ENCODE results near the gene OS9. TPM values are rescaled to one million over a fixed set of nuclear protein-coding genes. Genes with fewer than 3 reads are reported as not detected.

Gene OS9
- total RNA-seq, 1 experiment from 2014 or later: 152 TPM

- DNase-seq (ENCODE audit: low read depth): no peak
Observed at GRCh38 chr12:57723630-57723962, 29.7 kb downstream of the OS9 start.

DNA sequence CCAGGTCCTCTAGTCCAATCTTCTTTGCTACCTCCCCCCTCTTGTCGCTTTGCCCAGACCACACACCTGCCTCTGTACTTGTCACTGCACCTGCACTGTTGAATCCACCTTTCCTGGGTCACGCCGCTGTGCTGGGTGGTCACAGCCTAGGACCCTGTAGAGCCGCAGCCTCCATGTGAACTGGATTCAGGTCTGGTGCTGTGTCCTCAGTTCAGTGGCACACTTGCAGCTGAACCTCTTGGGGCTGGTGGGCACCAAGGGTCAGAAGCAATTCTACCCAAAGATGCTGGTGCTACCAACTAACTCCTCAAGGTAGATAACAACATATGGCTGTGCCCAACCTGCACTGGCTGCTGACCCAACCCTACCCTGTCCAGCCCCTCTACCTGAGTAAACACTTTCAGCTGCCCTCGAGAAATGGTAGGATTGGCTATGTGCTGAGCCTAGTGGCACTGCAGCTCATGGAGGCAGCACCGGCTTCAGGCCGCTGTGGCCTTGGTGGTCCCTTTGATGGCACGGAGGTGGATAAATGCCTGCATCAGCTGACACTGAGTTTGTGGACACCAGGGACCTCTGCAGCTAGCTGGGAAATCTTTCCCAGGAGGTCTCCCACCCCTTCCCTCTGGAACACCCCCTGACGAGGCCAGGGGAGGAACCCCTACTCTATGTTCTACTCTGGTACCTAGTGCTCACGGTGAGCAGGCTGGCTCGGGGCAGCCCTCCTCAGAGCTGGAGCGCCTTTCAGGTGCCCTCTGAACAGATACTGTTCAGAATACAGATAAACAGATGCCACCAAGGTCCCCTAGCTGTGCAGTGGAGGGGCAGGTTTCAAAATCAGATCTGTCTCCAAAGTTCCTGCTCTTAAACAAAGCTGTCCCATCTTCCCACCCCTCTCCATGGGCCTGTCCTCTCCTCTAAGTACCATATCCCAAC lies 30.3 kb downstream of the OS9 start:
- no peak for DNase-seq (ENCODE audit: low read depth)

DNA sequence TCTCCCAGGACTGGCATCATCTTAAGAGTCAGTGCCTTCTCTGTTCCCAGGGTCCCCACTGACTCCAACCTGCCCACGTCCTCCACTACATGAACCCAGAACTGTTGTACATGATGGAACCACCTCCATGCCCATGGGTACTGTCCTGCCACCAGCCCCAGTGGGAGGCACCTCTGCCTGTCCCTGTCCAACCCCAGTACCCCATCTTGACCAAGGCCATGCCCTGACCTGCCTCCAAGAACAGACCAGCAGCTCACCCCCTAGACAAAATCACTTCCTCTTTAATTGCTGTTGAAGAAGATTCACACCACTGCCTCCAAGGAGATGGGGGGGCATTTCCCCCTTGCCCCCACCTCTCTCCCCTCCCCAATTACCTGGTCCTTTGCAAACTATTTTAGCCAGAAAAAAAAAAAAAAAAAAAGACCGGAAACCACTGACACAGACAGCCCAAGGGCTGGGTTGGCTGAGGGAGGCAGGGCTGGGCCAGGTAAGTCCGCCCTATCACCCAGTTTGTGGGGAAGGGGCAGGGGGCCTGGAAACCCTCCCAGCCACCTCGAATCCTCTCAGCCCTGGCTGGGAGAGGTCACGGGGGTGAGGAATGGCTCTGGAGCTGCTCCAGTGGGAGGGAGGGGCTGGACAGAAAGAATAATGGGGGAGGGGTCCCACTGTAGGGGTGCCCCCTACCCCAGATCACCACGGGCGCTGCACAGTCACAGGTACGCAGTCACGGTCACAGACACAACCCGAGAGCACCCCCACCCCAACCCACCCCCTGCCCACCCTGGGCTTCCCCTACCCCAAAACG lies 31.2 kb downstream of the OS9 start:
- DNase-seq (ENCODE audit: low read depth): no peak

- DNase-seq (ENCODE audit: low read depth): no peak
Observed at GRCh38 chr12:57725851-57726150, 31.9 kb downstream of the OS9 start.

GRCh38 chr12:57726151-57726883 lies 32.4 kb downstream of the OS9 start:
- DNase-seq (ENCODE audit: low read depth): peak; percentile 83

GRCh38 chr12:57726884-57727757 lies 33.2 kb downstream of the OS9 start:
- no peak for DNase-seq (ENCODE audit: low read depth)

DNA sequence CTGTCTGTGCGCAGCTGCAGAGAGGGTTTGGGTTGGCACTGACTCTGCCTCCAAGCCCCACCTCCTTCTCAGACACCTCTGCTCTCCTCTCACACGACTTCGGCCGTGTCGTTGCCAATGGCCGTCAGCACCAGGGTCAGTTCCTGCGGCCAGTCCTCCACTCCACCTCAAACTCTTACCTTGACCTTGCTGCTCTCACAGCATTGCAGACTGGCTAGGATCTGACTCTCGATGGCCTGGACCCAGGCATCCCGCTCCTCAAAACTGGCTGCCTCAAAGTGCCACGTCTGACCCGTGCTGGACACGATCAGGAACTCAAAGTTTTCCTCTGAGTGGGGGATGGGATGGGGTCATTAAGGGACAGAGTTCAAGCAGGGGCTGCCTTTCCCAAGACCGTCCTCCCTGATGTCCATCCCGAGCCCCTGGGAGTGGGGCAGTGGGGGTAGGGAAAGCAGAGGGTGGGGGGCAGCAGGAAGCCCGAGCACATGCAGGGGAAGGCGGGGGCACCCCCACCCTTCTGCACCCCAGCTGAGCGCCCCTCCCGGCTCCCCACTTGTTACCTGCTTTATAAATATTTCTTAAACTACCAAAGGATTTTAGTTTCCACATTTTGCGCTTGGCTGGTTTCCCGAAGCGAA lies 33.9 kb downstream of the OS9 start:
- no peak for DNase-seq (ENCODE audit: low read depth)

GRCh38 chr12:57729321-57729844 lies 35.5 kb downstream of the OS9 start:
- no peak for DNase-seq (ENCODE audit: low read depth)

- no peak for DNase-seq (ENCODE audit: low read depth)
Observed at GRCh38 chr12:57730336-57731067, 36.6 kb downstream of the OS9 start.

DNA sequence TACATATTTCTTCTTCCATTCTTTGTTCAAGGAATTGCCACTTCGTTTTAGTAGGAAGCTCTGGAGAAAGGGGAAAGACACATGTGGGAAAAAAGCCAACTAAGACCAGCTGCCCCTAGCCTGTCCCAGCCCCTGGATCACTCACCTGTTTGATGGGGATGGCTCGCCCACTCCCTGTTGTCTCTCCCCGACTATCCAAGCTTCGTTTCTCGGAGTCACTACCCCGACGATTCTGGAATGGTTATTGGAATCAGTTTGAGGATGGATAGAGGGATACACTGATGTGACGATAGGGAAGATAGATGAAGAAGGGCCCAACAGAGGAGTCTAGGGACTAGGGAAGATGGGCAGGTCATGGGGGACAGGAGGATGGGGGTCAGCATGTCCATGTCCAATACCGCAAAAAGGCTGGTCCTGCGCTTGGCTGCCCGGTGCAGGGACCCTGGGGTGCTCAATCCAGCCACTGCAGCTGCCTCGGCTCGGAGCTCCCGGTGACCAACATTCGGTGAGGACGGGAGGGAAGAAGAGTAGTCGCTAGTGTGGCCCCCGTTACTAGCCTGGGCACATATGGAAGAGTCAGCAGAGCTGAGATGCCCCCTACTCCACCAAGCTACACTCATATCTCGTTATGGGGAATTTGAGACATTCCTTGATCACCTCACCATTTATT lies 37.6 kb downstream of the OS9 start:
- no peak for DNase-seq (ENCODE audit: low read depth)

DNA sequence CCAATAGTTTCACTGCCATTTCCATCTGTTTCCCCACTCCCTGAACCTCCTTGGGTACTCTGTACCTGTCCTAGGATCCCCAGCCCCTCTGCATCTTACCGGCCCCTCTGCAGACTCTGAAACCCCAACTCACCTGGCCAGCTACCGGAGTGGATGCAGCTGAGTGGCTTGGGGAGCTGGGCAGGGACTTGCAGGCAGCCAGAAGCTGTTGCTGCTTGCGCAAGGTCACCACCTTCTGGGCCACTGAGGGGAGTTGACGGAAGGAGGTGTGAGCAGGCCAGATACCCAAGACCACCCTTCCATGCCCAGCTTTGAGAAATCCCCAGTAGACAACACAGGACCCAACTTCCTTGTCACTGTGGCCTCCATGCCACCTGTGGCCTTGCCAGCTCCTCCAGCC lies 38.3 kb downstream of the OS9 start:
- no peak for DNase-seq (ENCODE audit: low read depth)

DNA sequence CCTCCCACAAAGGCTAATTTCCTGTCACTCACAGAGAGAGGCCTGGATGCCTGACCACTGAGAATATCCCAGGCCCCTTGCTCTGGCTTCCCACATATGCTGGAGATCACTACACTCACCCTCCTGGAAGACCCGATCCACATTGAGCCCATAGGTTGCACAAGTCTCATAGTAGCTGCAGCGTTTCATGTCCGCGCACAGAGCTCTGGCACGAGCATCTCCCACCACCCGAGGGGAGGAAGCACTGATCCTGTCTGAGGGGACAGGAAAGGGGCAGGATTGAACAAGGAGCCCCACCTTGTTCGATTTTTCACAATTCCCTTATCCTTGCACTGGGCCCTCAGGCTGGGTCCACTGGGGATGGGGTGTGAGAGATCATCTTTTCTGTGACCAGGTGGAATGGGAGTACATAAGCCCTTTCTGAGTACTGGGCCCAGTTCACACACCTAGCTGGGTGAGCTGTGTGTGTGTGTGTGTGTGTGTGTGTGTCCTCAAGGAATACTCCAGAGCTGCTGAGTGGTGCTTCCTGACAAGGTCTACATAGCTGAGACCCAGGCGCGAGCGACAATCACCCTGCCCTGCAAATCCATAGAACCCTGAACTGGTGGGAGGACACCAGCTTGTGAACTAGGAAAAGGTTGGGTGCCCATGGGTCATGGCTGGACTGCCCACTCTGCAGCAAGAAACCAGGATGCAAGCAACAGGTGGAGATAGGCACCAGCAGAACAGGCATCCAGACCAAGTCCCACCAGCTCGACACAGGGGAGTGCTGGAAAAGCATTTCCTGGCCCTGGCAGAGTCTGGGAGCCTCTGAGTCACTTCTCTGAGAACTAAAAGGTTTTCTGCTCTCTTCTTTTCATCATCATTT lies 39.0 kb downstream of the OS9 start:
- no peak for DNase-seq (ENCODE audit: low read depth)

GRCh38 chr12:57733928-57734327 lies 40.0 kb downstream of the OS9 start:
- DNase-seq (ENCODE audit: low read depth): no peak

- peak; percentile 52 for DNase-seq (ENCODE audit: low read depth)
Observed at GRCh38 chr12:57734591-57734990, 40.7 kb downstream of the OS9 start.

DNA sequence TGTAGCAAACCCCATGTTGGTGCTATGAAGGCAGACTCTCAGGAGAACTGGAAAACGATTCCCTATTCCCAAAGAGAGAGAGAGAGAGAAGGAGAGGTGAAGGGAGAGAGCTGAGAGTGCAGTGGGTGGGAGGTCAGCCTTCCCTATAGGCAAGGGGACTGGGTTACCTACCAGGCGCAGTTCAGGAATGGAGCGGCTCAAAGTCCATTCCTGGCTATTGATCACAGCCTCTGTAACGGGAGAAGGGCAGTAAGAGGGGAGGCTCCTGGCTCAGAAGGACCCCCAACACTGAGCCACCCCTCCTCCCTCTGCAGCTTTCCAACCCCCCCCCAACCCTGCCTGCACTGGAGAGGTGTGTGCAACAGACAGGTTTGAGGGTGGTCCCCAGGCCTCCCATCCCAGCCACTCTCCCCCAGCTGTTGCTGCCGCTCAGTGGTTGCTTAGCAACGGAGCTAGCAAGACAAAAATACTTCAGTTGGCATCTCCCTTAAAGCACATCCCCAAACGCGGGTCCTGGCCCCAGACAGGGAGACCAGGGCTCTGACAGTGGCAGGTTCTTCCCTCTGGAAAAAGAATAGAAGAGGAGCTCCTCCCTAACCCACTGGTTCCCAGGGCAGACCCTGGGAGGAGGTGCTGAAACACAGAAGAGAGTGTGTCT lies 41.4 kb downstream of the OS9 start:
- peak; percentile 24 for DNase-seq (ENCODE audit: low read depth)

GRCh38 chr12:57735952-57736740 lies 42.2 kb downstream of the OS9 start:
- DNase-seq (ENCODE audit: low read depth): peak; percentile 60

Data from RPMI7951 (cell line).